Umbilical cord (tissue), 2 donors: Measurements from ENCODE around the gene NTM. TPM values are rescaled to one million over a fixed set of nuclear protein-coding genes. Genes with fewer than 3 reads are reported as not detected.
"Not testable (repeated sequence)": the region's sequence is repeated elsewhere in the genome, so short reads cannot be mapped to it uniquely, and the experiment has no call there.

ENCODE experiments used
- DNase-seq: peaks from one replicate; pipeline ENCODE4 v3.0.0-alpha.2; 2015; ENCODE audit warnings: low spot score
- total RNA-seq: library from RNA; depleted of rRNA; stranded (reverse); fragments of >200 nt; gene quantifications from one replicate; pipeline ENCODE4 v1.2.3, GENCODE V29; 2014; ENCODE audit warnings: low replicate concordance; ENCODE audit not compliant: insufficient read depth

Gene NTM
- total RNA-seq, 1 donor from 2014 or later = 8.9 TPM

DNA sequence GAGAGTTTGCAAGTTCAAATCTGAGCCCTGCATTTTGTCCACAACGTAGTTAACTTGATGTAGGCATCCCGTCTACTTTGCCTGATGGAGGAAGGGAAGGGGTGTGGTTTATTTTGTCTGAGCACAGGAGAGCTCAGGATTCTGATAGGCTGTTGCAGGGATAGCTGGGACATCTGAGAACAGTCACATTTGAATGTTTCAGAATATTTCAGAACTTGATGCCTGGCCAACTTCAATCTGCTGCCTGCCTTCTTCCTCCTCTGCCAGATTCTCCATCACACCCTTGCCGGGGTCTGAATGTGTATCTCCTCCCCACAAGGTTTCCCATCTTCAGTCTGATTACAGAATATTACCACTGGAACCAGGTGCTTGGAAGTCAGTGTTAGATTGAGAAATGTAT, 51.6 kb downstream of the NTM start:
- peak; percentile 44 for DNase-seq

- peak; percentile 73 for DNase-seq
Observed at GRCh38 chr11:131422496-131422895, 52.1 kb downstream of the NTM start.

DNA sequence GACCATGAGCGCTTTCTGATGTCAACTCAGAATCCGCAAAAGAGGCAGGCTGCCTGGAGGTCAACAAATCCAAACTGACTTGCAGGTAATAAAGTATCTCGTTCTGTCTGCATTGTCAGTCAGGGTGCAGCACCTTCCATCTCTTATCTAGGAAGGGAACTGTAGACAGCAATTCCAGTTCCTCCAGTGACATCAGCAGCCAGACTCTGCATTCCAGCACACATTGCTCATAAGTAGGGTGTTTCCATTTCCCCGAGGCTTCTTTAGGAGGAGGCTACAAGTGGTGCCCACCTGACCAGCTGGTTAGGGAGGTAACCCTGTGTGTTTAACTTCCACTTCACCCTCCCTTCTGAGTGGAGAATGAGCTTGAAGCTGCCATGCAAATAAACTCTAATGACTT, 53.3 kb downstream of the NTM start:
- peak; percentile 83 for DNase-seq

GRCh38 chr11:131424257-131424876, 54.0 kb downstream of the NTM start:
- DNase-seq = not testable (repeated sequence)

- no peak for DNase-seq
Observed at GRCh38 chr11:131425285-131425684, 54.9 kb downstream of the NTM start.

- DNase-seq = no peak
Observed at GRCh38 chr11:131428853-131429252, 58.4 kb downstream of the NTM start.

GRCh38 chr11:131430473-131431208, 60.2 kb downstream of the NTM start:
- DNase-seq = no peak

DNA sequence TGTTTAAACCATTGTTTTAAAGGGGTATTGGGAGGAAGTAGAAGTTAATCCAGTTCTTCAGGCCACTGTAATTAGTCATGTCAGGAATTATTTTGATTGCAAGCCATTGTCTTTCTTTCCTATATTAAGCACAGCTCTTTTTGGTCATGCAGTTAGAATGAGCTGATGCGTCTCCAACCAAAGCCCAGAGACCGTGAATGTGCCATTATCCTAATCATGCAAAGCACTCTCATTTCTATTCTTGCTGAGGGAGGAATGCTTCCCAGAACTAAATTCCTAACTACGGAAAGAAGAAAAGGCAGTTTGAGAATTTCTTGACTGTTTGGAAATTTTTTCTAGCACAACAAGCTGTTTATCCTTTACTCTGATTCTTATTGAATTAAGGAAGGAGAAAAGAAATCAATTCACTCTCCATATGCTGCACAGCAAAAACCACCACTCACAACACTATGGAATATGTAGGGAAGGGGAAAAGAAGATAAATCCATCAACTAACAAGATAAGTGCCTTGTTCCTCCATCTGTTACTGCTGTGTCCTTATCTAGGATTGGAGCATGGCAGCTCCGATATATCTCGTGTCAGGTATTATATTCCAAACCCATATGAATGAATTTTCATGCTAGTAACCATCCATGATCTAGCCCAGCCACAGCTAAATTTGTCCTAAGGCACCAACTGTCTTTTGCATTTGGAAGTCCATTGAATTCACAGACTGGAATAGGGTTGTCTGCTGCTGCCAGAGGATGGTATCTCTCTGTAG, 70.8 kb downstream of the NTM start:
- DNase-seq = no peak

DNA sequence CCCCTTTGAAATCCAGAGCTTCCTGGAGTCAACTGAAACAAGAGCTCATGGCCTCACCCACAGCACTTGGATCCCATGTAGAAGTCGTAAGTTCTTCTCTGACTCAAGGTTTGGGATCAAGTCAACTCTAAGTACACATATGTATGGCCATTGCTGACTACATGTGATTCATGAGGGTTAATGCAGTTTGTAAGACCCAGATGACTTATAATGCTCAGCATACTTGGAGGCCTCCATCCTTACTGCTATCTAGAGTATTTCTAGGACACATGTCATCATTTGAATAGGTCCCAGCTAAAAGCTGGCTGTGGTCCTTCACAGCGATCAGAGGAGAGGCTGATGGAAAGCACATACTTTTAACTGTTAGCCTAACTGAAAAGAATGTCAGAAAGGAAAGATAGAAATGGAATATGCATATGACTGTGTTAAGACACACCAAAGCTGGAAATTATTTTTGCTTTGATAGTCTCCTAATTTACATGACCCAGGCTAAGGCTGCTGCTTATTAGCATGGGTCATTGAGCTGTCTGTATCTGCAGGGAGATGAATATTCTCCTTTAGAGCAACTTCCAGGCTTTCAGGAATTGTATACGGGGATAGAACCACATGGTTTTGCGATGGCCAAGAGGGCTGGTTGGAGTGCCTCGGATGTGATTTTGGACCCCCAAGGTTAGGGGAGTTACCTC, 76.3 kb downstream of the NTM start:
- DNase-seq = no peak

- no peak for DNase-seq
Observed at GRCh38 chr11:131447277-131447815, 76.9 kb downstream of the NTM start.

DNA sequence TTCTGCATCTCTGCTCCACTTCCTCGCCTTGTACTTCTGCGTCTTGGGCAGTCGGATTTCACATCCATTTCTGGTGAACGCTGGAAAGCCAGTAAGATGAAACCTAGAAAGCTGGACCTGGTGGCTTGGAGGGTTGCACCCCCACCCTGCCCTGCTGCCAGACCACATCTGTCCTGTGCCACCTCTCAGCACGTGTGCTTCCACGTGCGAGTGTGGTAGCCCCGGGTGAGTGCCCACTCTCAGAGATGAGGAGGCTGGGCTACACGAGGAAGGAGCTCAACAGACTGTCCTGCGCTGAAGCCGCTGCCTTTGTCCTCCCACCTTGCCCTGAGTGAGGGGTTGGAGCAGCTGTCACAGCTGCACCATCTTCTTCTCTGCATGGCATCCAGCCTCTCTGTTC, 77.5 kb downstream of the NTM start:
- no peak for DNase-seq

DNA sequence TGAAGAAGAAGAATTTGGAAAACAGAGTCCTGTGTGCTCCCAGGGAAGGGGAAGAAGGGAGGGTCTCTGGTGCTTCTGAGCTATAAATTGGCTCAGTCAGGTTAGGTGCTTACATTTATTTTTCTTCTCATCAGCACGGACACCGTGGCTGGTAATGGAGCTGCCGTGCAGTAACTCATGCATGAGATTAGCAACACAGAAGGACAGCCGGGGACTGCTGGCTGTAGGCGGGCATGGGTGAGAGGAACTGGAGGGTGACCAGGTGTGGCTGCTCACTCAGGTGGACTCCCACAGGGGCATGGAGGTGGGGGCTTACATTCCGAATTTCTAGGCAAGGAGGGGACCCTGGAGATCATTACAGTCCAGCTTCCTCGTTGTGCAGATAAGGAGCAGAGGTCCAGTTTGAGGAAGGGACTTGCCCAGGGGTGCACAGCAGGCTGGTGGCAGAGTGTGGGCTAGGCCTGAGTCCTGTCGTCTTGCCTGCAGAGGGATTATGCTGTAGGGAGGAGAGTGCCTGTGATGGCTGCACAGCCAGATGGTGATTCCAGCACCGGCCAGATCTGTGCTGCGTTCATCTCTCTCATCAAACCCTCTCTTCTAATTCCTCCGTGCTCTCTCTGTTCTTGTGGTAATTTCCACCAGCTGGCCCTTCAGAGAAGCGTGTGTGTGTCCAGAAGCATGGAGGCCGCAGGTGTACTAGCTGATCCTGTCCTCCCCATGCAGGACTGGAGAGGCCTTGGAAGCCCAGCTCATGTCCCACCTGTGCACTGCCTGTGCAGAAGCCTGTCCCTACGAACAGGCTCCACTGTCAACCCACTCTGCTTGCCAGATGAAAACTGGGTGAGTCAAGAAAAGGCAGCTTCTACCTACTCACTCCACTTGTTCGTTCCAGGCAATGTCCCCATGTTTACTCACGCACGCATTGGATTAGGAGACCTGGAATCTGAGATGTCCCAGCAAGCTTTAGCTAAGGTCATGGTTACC, 78.9 kb downstream of the NTM start:
- DNase-seq = no peak

GRCh38 chr11:131454490-131454889, 84.1 kb downstream of the NTM start:
- DNase-seq = no peak

- DNase-seq = no peak
Observed at GRCh38 chr11:131454989-131455388, 84.6 kb downstream of the NTM start.

DNA sequence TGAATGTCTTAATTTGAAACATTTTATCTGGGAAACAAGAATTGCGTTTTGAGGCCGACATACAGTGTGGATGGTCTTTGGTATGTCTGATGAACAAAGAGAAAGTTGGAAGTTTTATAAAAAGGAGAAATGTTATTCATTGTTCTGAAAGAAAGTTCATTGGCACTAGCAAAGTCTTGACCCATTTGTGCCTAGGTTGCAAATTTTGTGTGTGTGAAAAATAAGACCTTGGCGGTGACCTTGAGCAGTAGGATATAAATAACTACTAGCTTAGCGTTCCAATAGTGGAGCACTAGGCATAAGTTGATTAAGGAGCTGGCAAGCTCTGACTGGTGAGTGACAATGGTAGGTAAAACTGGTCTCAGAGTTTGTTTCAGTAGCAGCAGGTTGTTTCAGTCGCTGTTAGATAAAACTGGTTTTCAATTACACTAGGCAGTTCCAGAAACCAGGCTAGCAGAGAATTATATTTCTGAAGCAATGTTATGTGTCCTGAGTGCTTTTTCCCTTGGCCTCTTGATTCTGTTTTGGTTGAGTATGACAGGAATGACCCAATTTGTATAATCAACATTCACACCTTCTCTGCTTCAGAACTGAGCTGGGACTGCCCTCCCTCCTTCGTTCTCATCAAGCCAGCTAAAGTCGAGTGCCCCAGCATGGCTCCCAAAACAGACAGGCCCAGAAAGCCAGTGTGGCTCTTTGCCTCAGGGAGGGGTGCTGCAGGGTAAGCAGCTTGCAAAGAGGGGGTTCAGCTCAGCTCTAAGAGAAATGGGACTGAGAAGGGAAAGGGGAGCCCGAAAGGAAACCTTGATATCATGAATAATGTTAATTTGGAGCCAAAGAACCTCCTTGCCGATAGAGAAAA, 85.7 kb downstream of the NTM start:
- DNase-seq = no peak

GRCh38 chr11:131457163-131457562, 86.7 kb downstream of the NTM start:
- no peak for DNase-seq

DNA sequence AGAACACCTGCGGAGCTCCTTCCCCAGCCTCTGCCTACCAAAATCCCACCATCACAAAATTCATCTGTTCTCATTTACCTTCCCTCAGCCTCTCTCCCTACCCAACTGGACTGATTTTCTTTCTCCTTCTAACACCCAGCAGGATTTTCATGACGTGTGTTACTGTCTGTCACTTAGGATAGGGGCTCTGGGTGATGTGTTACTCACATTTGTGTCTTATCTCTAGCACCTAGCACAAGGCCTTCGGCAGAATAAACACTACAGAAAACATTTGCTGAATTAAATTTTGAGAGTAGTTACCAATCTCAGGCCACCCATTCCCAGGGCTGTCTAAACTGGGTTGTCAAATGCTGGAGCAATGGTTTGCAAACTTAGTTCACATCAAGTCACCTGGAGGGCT, 88.0 kb downstream of the NTM start:
- no peak for DNase-seq

- DNase-seq = no peak
Observed at GRCh38 chr11:131460931-131461330, 90.5 kb downstream of the NTM start.

GRCh38 chr11:131462622-131463021, 92.2 kb downstream of the NTM start:
- no peak for DNase-seq

DNA sequence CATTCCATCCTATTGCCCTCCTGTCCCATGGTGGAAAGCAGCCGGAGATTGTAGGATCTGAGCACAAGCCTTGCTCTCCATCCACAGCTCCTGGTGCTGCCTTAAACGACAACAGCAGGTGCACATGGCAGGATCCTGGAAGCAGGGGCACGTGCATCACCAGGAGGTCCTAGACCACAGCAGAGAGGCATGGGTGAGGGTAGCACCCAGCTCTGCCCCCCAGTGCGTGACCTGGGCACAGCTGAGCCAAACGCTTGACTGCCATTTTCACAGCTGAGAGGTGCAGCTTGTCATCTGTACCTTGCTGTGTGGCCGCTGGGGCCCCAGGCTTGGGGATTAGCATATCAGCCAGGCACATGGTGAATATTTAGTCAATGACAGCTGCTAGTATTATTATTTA, 92.7 kb downstream of the NTM start:
- no peak for DNase-seq
